Measurements from ENCODE around the gene SLC7A10.
A peak's percentile ranks its signal among the peaks of the same experiment; 100 is the strongest.
"Not testable (repeated sequence)": the region's sequence is repeated elsewhere in the genome, so short reads cannot be mapped to it uniquely, and the experiment has no call there.

SLC7A10 gene

DNA sequence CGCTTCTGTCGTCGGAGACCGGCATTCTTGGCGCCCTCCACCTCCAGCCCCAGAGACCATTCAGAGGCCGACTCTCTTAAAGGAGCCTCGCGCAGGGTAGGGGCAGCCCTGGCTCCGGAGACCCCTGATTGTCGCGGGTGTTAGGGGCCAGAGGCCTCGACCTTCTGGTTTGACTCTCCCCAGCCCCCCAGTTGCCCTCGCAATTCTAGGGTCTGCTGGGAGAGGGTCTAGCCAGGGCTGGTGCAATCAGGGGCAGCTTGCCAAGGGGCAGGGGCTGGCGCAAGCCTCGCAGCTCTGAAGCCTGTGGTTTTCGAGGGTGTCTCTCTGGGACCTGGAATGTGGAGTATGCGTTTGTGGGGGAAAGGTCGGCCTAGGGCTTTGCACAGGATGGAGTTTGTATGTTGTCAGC lies 1.6 kb upstream of the SLC7A10 start:
- H3K4me3 ChIP-seq (ENCODE audit: low read depth, low read length), result peak overlapping the region; percentile 28
- TF ChIP-seq, protein P1, sequence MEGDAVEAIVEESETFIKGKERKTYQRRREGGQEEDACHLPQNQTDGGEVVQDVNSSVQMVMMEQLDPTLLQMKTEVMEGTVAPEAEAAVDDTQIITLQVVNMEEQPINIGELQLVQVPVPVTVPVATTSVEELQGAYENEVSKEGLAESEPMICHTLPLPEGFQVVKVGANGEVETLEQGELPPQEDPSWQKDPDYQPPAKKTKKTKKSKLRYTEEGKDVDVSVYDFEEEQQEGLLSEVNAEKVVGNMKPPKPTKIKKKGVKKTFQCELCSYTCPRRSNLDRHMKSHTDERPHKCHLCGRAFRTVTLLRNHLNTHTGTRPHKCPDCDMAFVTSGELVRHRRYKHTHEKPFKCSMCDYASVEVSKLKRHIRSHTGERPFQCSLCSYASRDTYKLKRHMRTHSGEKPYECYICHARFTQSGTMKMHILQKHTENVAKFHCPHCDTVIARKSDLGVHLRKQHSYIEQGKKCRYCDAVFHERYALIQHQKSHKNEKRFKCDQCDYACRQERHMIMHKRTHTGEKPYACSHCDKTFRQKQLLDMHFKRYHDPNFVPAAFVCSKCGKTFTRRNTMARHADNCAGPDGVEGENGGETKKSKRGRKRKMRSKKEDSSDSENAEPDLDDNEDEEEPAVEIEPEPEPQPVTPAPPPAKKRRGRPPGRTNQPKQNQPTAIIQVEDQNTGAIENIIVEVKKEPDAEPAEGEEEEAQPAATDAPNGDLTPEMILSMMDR (conservative IDR thresholded peaks at IDR 0.05; ENCODE audit: low read depth, low read length), result no peak
- DNase-seq (ENCODE audit: low read depth), result peak; percentile 94

DNA sequence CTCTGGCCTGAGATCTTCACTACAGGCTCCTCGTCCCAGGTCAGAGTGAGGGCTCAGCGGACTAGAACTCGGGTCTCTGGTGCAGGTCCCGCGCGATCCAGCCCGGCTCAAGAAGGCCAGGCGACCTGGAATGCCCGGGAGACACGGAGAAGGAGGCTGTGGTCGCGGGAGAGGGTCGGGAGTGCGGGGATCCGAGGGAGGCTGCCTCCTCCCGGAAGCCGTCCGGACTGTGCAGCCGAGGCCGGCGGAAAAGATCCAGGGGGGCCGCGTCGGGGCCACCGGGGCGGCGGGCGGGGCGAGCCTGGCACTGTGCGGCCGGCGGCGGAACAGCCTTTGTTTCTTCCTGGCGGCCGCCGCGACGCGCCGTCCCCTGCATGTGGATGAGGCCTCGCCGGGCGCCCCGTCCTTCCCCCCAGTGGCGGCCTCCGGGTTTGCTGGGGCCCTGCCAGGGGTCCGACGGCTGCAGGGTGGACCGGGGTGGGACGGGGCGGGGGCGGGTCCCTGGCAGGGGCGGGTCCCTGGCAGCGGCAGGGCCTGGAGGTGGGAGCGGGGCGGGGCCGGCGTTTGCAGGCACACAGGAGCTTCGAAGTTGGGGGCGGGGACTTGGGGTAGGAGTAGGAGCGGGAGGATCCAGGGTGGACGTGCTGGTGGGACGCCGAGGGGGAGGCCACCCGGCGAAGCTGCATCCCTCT lies 1.0 kb upstream of the SLC7A10 start:
- TF ChIP-seq, protein P1 (conservative IDR thresholded peaks at IDR 0.05; ENCODE audit: low read depth, low read length), result no peak
- peak overlapping the region; percentile 28 for H3K4me3 ChIP-seq (ENCODE audit: low read depth, low read length)
- DNase-seq (ENCODE audit: low read depth), result peak; percentile 68

GRCh38 chr19:33224694-33225457 lies 774 bp downstream of the SLC7A10 start:
- TF ChIP-seq, protein P1 (conservative IDR thresholded peaks at IDR 0.05; ENCODE audit: low read depth, low read length), result no peak
- no peak overlapping the region for H3K4me3 ChIP-seq (ENCODE audit: low read depth, low read length)
- no peak for DNase-seq (ENCODE audit: low read depth)

DNA sequence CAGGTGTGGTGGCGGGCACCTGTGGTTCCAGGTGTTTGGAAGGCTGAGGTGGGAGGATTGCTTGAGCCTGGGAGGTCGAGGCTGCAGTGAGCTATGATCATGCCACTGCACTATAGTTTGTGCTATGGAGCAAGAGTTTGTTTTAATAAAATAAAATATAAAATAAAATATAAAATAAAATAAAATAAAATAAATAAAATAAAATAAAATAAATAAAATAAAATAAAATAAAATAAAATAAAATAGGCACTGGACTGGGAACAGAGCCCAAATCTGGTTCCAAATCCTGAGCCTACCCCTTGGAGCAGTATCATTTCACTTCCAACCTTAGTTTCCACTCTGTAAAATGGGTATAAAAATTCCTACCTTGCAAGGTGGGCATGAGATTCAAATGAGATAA lies 3.4 kb downstream of the SLC7A10 start:
- H3K4me3 ChIP-seq (ENCODE audit: low read depth, low read length); DNase-seq (ENCODE audit: low read depth): not testable (repeated sequence)

GRCh38 chr19:33221638-33222037 lies 4.0 kb downstream of the SLC7A10 start:
- TF ChIP-seq, protein P1 (conservative IDR thresholded peaks at IDR 0.05; ENCODE audit: low read depth, low read length), result no peak
- peak; percentile 44 for DNase-seq (ENCODE audit: low read depth)

GRCh38 chr19:33220735-33221134 lies 4.9 kb downstream of the SLC7A10 start:
- H3K4me3 ChIP-seq (ENCODE audit: low read depth, low read length), result no peak overlapping the region
- no peak for DNase-seq (ENCODE audit: low read depth)
- TF ChIP-seq, protein P1 (conservative IDR thresholded peaks at IDR 0.05; ENCODE audit: low read depth, low read length), result no peak

More at GRCh38 chr19:33221638-33222037, 4.0 kb downstream of the SLC7A10 start:
- no peak overlapping the region for H3K4me3 ChIP-seq (ENCODE audit: low read depth, low read length)

DNA sequence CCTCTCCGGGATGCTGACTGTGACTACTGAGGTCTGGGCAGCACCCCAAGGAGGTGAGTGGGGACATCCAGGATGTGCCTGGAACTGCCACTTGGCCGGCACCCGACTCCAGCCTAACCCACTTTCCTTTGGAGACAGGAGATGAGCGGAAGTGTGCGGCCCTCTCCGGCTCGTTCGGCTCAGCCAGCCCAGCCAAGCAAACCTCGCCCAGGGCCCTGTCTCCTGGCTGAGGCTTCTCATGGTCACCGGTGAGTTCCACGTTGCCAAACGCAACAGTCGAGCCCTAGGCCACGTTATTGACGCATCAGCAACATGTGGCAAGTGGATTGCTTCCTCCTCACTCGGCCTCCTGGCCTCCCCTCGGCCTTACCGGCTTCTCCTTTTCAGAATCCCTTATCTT lies 5.5 kb downstream of the SLC7A10 start:
- no peak for DNase-seq (ENCODE audit: low read depth)
- no peak overlapping the region for H3K4me3 ChIP-seq (ENCODE audit: low read depth, low read length)
- TF ChIP-seq, protein P1 (conservative IDR thresholded peaks at IDR 0.05; ENCODE audit: low read depth, low read length), result no peak
